Panc1 (cell line): ENCODE results near the gene FBXO15. TPM values are rescaled to one million over a fixed set of nuclear protein-coding genes. Genes with fewer than 3 reads are reported as not detected.
A peak's percentile ranks its signal among the peaks of the same experiment; 100 is the strongest.

Experiments
- ATAC-seq: fragments of 200-7000 bp; cut with Tn5 transposase; 2 replicates; pipeline ENCODE4 v1.9.1; 2020; ENCODE audit warnings: mild to moderate bottlenecking, moderate library complexity
- BruUV-seq: library from RNA; stranded (reverse); fragments of 400-500 nt; replicated peaks from 2 replicates; lab custom pipeline; 2021; lab: Mats Ljungman, UMichigan
- CTCF ChIA-PET: fragments of 300-600 bp; sonication (Branson Sonifier 250); formaldehyde crosslinking; loops from one replicate; lab custom pipeline; 2022; ENCODE audit warnings: antibody characterized with exemption; lab: Charles Lee
- POLR2A ChIA-PET: fragments of 300-600 bp; sonication (Branson Sonifier 250); formaldehyde crosslinking; loops from one replicate; lab custom pipeline; 2022; ENCODE audit warnings: antibody characterized with exemption; lab: Charles Lee
- DNase-seq: peaks from one replicate; pipeline ENCODE4 v3.0.0-alpha.2; 2010; ENCODE audit warnings: low read depth, low spot score
- H3K27ac ChIP-seq: 2 replicates; pipeline ENCODE4 v1.5.1; 2011; ENCODE audit warnings: mild to moderate bottlenecking, low read length, inconsistent platforms
- H3K27me3 ChIP-seq: fragments of 200-500 bp; sonication (Bioruptor generic); 2 replicates; pipeline ENCODE4 v1.6.0; 2014; ENCODE audit warnings: low read length, inconsistent platforms; ENCODE audit not compliant: control insufficient read depth, insufficient read depth
- H3K36me3 ChIP-seq: fragments of 200-500 bp; sonication (Bioruptor generic); 2 replicates; pipeline ENCODE4 v1.5.1; 2014; ENCODE audit warnings: inconsistent platforms, mild to moderate bottlenecking, low read length, moderate library complexity; ENCODE audit not compliant: control insufficient read depth, insufficient read depth
- H3K4me1 ChIP-seq: 2 replicates; pipeline ENCODE4 v1.5.1; 2011; ENCODE audit warnings: inconsistent platforms, mild to moderate bottlenecking, low read length, moderate library complexity; ENCODE audit not compliant: control insufficient read depth, insufficient read depth
- H3K4me3 ChIP-seq, 2 experiments: 2 replicates each; pipeline ENCODE4 v1.5.1; 2011 to 2012; ENCODE audit warnings: low read depth in 2 of 2, low read length in 2 of 2, mild to moderate bottlenecking in 2 of 2, inconsistent platforms in 1 of 2, moderate library complexity in 1 of 2
- H3K9me3 ChIP-seq: fragments of 200-500 bp; sonication (Bioruptor generic); 2 replicates; pipeline ENCODE4 v1.5.1; 2014; ENCODE audit warnings: low read depth, mild to moderate bottlenecking, inconsistent platforms, low read length, moderate library complexity; ENCODE audit not compliant: control insufficient read depth, insufficient read depth
- POLR2AphosphoS5 ChIP-seq: IDR thresholded peaks from 2 replicates; pipeline ENCODE4 v1.6.1; 2012; ENCODE audit warnings: mild to moderate bottlenecking, low read depth, low read length, moderate library complexity
- SIN3A ChIP-seq: IDR thresholded peaks from 2 replicates; pipeline ENCODE4 v1.6.1; 2012; ENCODE audit warnings: low read depth, mild to moderate bottlenecking, low read length, moderate library complexity, borderline replicate concordance; ENCODE audit not compliant: insufficient read depth
- TCF7L2 ChIP-seq: IDR thresholded peaks from 2 replicates; pipeline ENCODE4 v1.6.1; 2011; ENCODE audit warnings: mild to moderate bottlenecking, low read depth, low read length, inconsistent platforms
- in situ Hi-C: cut with HindIII; loops from 2 replicates; pipeline ENCODE4 v1.10.0; 2016; ENCODE audit warnings: low sequenced_read_pairs, low pct_unique_long_range_greater_than_20kb
- intact Hi-C: fragments of 100-400 bp; cut with micrococcal nuclease; formaldehyde crosslinking; loops from one replicate; pipeline ENCODE4 v1.10.0; 2022; ENCODE audit not compliant: unreplicated experiment
- total RNA-seq: library from RNA; stranded (reverse); gene quantifications from one replicate; pipeline ENCODE4 v1.2.1, GENCODE V29; 2021; ENCODE audit not compliant: unreplicated experiment
- TF ChIP-seq, protein P1 (sequence below): fragments of 450-650 bp; IDR thresholded peaks from 2 replicates; pipeline ENCODE4 v1.5.1; 2017; ENCODE audit warnings: mild to moderate bottlenecking
- TF ChIP-seq, protein P2 (sequence below), 2 experiments: IDR thresholded peaks; 2 replicates each; pipeline ENCODE4 v1.6.1; 2011 to 2012; ENCODE audit warnings: low read depth in 2 of 2, control low read depth in 1 of 2, low read length in 1 of 2, mild to moderate bottlenecking in 1 of 2, moderate library complexity in 1 of 2; ENCODE audit not compliant: insufficient read depth in 1 of 2

Gene FBXO15
- total RNA-seq, 1 experiment from 2014 or later, result 1.9 TPM

DNA sequence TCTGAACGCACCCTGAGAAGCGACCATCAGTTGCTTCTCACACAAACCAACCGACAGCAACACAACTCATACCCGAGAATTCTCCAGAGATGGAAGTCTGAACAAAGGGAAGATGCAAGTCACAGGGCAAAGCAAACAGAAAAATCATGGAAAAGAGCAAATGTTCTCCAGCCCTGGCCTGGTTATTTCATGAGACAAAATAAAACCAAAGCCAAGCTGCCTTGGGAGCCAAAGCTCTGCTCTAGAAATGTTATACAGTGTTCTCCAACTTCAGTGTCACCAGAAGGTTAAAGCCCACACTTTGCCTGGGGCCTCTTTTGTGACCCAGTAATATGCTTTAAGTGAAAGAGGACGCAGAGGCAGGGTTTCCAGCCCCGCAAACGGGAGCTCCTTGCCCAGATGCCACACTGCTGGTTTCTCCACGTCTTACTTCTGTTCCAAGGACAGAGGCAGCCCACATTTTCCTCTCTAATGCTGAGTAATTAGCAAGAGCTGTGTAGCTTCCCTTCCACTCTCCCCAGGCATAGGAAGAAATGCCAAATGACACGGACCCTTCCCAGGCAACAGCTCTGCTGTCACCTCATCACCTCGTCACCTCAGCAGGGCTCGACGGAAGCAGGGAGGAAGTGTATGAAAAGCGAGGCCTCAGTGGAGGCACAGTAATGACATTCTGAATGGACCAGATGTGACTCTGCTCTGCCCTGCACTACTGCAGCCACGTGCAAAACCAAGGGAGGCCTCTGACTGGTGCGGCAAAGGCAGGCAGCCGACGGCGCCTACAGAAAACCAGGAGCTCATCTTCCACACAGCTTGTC is 64.7 kb downstream of the FBXO15 start:
- Histone ChIP-seq H3K36me3 (no peaks in the 10 kb centered on the region), H3K4me3 (peak overlapping the region in 1 of 2 experiments; percentile 20; a peak in 1 of 4 replicates), H3K4me1 (0 out of 2 replicates have a peak, but pooled peaks cover 3% of the 10 kb centered on the region), H3K9me3 (no peaks in the 10 kb centered on the region), H3K27ac (no peak overlapping the region), H3K27me3 (peaks cover 19% of the 10 kb centered on the region)
- no peak for DNase-seq
- in situ Hi-C loops, result no loop called here
- POLR2A ChIA-PET, result no interaction called here
- CTCF ChIA-PET, result interaction anchor here (0.6 to 1.6 kb wide), 5 partner anchors 9 to 1320 kb away, joined by 3 to 13 read pairs (median 5); no protein-coding TSS in a partner anchor
- intact Hi-C loops, result loop anchor here (5.0 kb wide), 1 partner anchor 259 kb away; no protein-coding TSS in a partner anchor
- no peak for ATAC-seq
- no TSS peak for BruUV-seq
- no peak for TF ChIP-seq POLR2AphosphoS5
- no peak for TF ChIP-seq TCF7L2
- no peak for TF ChIP-seq SIN3A
- TF ChIP-seq, protein P1, sequence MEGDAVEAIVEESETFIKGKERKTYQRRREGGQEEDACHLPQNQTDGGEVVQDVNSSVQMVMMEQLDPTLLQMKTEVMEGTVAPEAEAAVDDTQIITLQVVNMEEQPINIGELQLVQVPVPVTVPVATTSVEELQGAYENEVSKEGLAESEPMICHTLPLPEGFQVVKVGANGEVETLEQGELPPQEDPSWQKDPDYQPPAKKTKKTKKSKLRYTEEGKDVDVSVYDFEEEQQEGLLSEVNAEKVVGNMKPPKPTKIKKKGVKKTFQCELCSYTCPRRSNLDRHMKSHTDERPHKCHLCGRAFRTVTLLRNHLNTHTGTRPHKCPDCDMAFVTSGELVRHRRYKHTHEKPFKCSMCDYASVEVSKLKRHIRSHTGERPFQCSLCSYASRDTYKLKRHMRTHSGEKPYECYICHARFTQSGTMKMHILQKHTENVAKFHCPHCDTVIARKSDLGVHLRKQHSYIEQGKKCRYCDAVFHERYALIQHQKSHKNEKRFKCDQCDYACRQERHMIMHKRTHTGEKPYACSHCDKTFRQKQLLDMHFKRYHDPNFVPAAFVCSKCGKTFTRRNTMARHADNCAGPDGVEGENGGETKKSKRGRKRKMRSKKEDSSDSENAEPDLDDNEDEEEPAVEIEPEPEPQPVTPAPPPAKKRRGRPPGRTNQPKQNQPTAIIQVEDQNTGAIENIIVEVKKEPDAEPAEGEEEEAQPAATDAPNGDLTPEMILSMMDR, result peak; percentile 62

DNA sequence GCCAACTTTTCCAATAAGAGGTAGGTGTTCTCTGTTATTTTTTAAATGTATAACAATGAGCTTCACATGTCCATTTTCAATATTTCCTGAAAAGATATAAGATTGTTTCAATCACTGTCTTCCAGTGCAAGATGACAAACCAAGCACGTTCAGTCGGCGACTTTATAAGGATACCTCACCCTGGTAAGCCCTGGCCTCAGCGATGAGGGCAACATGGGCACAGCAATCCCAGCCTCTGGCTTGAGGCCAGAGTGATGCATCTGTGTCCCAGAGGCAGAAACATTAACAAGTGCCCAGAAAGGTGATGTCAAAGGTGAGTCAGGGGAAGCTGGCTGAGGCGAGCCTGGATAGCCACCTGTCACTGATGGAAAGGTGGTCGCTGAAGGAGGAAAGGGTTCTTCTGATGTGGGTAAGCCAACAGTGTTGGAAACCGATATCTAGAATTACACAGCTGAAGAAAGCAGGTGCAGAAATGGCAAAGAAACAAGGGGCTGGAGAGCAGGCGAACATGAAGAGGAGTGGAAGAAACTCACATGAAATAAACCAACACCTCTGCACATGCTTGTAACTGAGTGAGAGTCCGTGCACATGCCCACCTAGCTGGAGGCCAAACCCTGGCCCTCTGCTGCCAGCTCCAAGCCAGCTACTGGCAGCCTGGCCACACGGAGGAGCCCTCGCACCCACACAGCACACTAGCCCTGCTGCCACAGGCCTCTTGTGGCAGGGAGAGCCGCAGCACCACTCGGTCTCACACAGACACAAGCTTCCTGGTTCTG is 65.5 kb downstream of the FBXO15 start:
- H3K4me1 ChIP-seq, result 0 out of 2 replicates have a peak, but pooled peaks cover 3% of the 10 kb centered on the region
- DNase-seq, result peak; percentile 20
- ATAC-seq, result peak; percentile 99
- ChIA-PET POLR2A (no interaction called here), CTCF (interaction anchor here (0.6 to 1.6 kb wide), 5 partner anchors 9 to 1320 kb away, joined by 3 to 13 read pairs (median 5); no protein-coding TSS in a partner anchor)
- TF ChIP-seq, protein P1, result peak; percentile 89
- TF ChIP-seq, protein P2, sequence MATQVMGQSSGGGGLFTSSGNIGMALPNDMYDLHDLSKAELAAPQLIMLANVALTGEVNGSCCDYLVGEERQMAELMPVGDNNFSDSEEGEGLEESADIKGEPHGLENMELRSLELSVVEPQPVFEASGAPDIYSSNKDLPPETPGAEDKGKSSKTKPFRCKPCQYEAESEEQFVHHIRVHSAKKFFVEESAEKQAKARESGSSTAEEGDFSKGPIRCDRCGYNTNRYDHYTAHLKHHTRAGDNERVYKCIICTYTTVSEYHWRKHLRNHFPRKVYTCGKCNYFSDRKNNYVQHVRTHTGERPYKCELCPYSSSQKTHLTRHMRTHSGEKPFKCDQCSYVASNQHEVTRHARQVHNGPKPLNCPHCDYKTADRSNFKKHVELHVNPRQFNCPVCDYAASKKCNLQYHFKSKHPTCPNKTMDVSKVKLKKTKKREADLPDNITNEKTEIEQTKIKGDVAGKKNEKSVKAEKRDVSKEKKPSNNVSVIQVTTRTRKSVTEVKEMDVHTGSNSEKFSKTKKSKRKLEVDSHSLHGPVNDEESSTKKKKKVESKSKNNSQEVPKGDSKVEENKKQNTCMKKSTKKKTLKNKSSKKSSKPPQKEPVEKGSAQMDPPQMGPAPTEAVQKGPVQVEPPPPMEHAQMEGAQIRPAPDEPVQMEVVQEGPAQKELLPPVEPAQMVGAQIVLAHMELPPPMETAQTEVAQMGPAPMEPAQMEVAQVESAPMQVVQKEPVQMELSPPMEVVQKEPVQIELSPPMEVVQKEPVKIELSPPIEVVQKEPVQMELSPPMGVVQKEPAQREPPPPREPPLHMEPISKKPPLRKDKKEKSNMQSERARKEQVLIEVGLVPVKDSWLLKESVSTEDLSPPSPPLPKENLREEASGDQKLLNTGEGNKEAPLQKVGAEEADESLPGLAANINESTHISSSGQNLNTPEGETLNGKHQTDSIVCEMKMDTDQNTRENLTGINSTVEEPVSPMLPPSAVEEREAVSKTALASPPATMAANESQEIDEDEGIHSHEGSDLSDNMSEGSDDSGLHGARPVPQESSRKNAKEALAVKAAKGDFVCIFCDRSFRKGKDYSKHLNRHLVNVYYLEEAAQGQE (IDR thresholded peaks at IDR 0.05; ENCODE audit: insufficient read depth in 1 of 2, low read depth in 2 of 2, low read length in 1 of 2), result no peak
- no peak overlapping the region for H3K4me3 ChIP-seq
- H3K9me3 ChIP-seq, result no peaks in the 10 kb centered on the region
- intact Hi-C loops (loop anchor here (5.0 kb wide), 1 partner anchor 260 kb away; no protein-coding TSS in a partner anchor), in situ Hi-C loops (no loop called here)
- H3K27me3 ChIP-seq, result peaks cover 19% of the 10 kb centered on the region
- H3K27ac ChIP-seq, result no peak overlapping the region
- no TSS peak for BruUV-seq
- H3K36me3 ChIP-seq, result no peaks in the 10 kb centered on the region
